Tibial nerve (tissue), 4 donors: ENCODE data around the gene NKIRAS1. TPM values are rescaled to one million over a fixed set of nuclear protein-coding genes. Genes with fewer than 3 reads are reported as not detected.

ENCODE experiments used
- DNase-seq, 2 donors: peaks; one replicate each; pipeline ENCODE4 v3.0.0-alpha.2; 2019; ENCODE audit warnings: low spot score in 2 of 2
- H3K27ac ChIP-seq, 4 donors: fragments of 200-600 bp; sonication (generic) in 3 of 4; one replicate each; pipeline ENCODE4 v1.5.1; 2017 to 2019; ENCODE audit warnings: mild to moderate bottlenecking in 1 of 4
- H3K27me3 ChIP-seq, 2 donors: fragments of 200-600 bp; sonication (generic) in 1 of 2; one replicate each; pipeline versions ENCODE4 v1.5.1 to v1.6.0; 2017 to 2019
- H3K36me3 ChIP-seq, 3 donors: fragments of 200-600 bp; sonication (generic); one replicate each; pipeline ENCODE4 v1.5.1; 2018 to 2019
- H3K4me1 ChIP-seq, 4 donors: fragments of 200-600 bp; sonication (generic) in 3 of 4; one replicate each; pipeline ENCODE4 v1.5.1; 2017 to 2019
- H3K4me3 ChIP-seq, 4 donors: fragments of 200-600 bp; sonication (generic) in 3 of 4; one replicate each; pipeline ENCODE4 v1.5.1; 2017 to 2019; ENCODE audit warnings: mild to moderate bottlenecking in 1 of 4, moderate library complexity in 1 of 4
- H3K9me3 ChIP-seq, 4 donors: fragments of 200-600 bp; sonication (generic) in 3 of 4; one replicate each; pipeline ENCODE4 v1.5.1; 2017 to 2019
- EP300 ChIP-seq, 2 donors: sonication (generic); formaldehyde crosslinking; IDR thresholded peaks; one replicate each; pipeline ENCODE4 v1.6.1; 2017; ENCODE audit warnings: antibody characterized with exemption in 2 of 2, mild to moderate bottlenecking in 1 of 2
- POLR2A ChIP-seq, 2 donors: fragments of 450-650 bp; IDR thresholded peaks; one replicate each; pipeline ENCODE4 v1.6.1; 2017; ENCODE audit warnings: antibody characterized with exemption in 2 of 2, mild to moderate bottlenecking in 2 of 2, moderate library complexity in 2 of 2
- WGBS, 2 donors: methylation state at CpG; one replicate each; pipeline ENCODE4 v1.1.5; 2018; 5-methylcytosine and 5-hydroxymethylcytosine counted together
- total RNA-seq, 4 donors: library from RNA; depleted of rRNA; stranded (reverse); fragments of >200 nt; gene quantifications; one replicate each; pipeline ENCODE4 v1.1.0, GENCODE V29; 2016
- TF ChIP-seq, protein P1 (sequence below), 5 experiments: fragments of 200-600 bp in 3 of 5; fragments of 450-650 bp in 2 of 5; sonication (generic) in 3 of 5; IDR thresholded peaks; one replicate each; pipeline ENCODE4 v1.5.1; 2016 to 2019; ENCODE audit warnings: antibody characterized with exemption in 5 of 5, mild to moderate bottlenecking in 3 of 5, moderate library complexity in 2 of 5

Gene NKIRAS1
- total RNA-seq, 4 donors from 2014 or later, result 6.6 to 14.9 (median 9.3) TPM

DNA sequence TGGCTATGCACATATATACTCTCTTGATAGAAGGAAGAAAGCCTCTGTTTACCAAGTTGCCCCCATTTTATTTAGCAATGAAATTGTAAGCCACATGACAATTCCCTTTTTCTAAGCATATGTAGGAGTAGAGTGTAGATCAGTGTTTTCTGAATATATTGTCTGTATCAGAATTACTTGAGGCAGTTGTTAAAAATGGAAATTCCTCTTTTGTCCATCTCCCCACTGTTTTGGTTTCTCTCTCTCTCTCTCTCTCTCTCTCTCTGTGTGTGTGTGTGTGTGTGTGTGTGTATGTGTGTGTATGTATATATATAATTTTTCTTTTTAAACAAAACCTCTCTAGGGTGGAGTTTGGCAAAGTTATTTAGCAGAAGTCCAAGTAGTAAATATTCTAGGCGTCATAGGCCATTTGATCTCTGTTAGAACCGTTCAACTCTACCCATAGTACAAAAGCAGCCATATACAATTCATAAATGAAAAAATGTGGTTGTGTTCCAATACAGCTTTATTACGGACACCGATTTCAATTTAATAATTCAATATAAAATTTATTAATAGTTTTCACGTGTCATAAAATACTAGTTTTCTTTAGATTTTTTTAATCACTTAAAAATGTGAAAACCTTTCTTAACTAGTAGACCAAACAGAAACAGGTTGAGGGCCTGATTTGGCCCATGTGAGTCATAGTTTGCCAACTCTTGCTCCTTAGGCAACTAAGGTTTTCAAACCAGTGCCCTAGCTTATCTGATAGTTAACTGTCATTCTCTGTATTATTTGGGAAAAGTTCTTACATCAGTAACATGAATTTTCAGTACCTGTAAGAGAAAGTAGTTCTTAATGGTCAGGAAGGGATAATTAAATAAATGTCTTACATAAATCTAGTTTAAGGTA is 71.2 kb downstream of the NKIRAS1 start:
- TF ChIP-seq POLR2A (IDR thresholded peaks at IDR 0.05) (no peak), EP300 (IDR thresholded peaks at IDR 0.05) (no peak)
- TF ChIP-seq, protein P1, sequence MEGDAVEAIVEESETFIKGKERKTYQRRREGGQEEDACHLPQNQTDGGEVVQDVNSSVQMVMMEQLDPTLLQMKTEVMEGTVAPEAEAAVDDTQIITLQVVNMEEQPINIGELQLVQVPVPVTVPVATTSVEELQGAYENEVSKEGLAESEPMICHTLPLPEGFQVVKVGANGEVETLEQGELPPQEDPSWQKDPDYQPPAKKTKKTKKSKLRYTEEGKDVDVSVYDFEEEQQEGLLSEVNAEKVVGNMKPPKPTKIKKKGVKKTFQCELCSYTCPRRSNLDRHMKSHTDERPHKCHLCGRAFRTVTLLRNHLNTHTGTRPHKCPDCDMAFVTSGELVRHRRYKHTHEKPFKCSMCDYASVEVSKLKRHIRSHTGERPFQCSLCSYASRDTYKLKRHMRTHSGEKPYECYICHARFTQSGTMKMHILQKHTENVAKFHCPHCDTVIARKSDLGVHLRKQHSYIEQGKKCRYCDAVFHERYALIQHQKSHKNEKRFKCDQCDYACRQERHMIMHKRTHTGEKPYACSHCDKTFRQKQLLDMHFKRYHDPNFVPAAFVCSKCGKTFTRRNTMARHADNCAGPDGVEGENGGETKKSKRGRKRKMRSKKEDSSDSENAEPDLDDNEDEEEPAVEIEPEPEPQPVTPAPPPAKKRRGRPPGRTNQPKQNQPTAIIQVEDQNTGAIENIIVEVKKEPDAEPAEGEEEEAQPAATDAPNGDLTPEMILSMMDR (IDR thresholded peaks at IDR 0.05), result no peak
- Histone ChIP-seq H3K4me1 (peaks cover 0 to 20% (median 0%) of the 10 kb centered on the region in 4 donors), H3K27me3 (no peaks in the 10 kb centered on the region), H3K27ac (no peak overlapping the region), H3K9me3 (no peaks in the 10 kb centered on the region), H3K4me3 (no peak overlapping the region), H3K36me3 (no peaks in the 10 kb centered on the region)
- WGBS, 2 donors, result 57 to 58% methylated on average over 5 of the region's 5 CpGs
- DNase-seq, result no peak

- Histone ChIP-seq H3K4me3 (no peak overlapping the region), H3K36me3 (no peaks in the 10 kb centered on the region), H3K9me3 (no peaks in the 10 kb centered on the region), H3K27ac (no peak overlapping the region), H3K4me1 (peaks cover 0 to 24% (median 0%) of the 10 kb centered on the region in 4 donors), H3K27me3 (no peaks in the 10 kb centered on the region)
- no peak for DNase-seq
- no peak for TF ChIP-seq EP300 (IDR thresholded peaks at IDR 0.05)
- no peak for TF ChIP-seq POLR2A (IDR thresholded peaks at IDR 0.05)
- TF ChIP-seq, protein P1 (IDR thresholded peaks at IDR 0.05), result no peak
- WGBS, 2 donors, result 89 to 94% methylated on average over 3 of the region's 3 CpGs
These were observed 72.9 kb downstream of the NKIRAS1 start for GRCh38 chr3:23843869-23844268.

Other genes starting within 250 kb of the NKIRAS1 start
- gene UBE2E1, start 111.0 kb downstream of the NKIRAS1 start, total RNA-seq, result 100 to 1,000 TPM in 2 of 4 donors, 10 to 100 TPM in 2; 55.1 to 132 (median 99.5) TPM
- gene RPL15, start 142 bp upstream of the NKIRAS1 start, total RNA-seq, result 1,000 to 10,000 TPM; 1,296 to 1,829 (median 1,447) TPM
- gene NR1D2, start 28.3 kb upstream of the NKIRAS1 start, total RNA-seq, result 10 to 100 TPM; 27.3 to 68.2 (median 52.8) TPM